ENCODE measurements around the gene PDE4DIP. TPM values are rescaled to one million over a fixed set of nuclear protein-coding genes. Genes with fewer than 3 reads are reported as not detected.
"Not testable (repeated sequence)": the region's sequence is repeated elsewhere in the genome, so short reads cannot be mapped to it uniquely, and the experiment has no call there.

The PDE4DIP gene
- total RNA-seq: 20.3 and 21.5 TPM in 2 replicates
- long read RNA-seq, full-length matches to known transcripts: 8 of 22 reads
- long read RNA-seq, partial matches to known transcripts: 14 of 22 reads
- long read RNA-seq, other reads (novel, unspliced or antisense): 0 of 22 reads

DNA sequence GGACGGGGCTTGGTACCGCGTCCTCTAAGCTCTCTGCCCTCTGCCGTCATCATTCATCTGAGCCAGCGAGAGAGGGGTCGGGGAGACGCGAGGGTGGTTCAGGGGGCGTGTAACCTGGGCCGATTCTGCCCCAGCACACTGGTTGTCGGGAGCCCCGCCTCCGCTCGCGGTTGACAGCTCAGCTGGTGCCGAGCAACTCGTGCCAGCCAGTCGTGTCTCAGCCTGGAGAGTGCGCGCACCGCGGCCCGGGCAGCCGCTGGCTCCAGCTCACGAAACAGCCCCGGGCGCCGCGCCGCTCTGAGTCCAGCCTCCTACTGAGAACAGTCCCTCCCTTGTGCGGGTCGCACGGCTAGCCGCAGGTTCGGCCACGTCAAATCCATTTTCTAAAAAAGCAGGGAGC, at the start of gene PDE4DIP:
Gene PDE4DIP (plus strand): TSS at position 209 of the 400 bp plus-strand sequence. CDS start 347 bp downstream, outside the sequence.
- not testable (repeated sequence) for H3K9me3 Mint-ChIP-seq; H3K4me1 Mint-ChIP-seq; DNase-seq (ENCODE audit: low read depth, low spot score); H3K27ac Mint-ChIP-seq (ENCODE audit: unreplicated experiment); H3K36me3 Mint-ChIP-seq (ENCODE audit: low read depth); H3K4me3 Mint-ChIP-seq; H3K27me3 Mint-ChIP-seq (ENCODE audit: low read depth)

DNA sequence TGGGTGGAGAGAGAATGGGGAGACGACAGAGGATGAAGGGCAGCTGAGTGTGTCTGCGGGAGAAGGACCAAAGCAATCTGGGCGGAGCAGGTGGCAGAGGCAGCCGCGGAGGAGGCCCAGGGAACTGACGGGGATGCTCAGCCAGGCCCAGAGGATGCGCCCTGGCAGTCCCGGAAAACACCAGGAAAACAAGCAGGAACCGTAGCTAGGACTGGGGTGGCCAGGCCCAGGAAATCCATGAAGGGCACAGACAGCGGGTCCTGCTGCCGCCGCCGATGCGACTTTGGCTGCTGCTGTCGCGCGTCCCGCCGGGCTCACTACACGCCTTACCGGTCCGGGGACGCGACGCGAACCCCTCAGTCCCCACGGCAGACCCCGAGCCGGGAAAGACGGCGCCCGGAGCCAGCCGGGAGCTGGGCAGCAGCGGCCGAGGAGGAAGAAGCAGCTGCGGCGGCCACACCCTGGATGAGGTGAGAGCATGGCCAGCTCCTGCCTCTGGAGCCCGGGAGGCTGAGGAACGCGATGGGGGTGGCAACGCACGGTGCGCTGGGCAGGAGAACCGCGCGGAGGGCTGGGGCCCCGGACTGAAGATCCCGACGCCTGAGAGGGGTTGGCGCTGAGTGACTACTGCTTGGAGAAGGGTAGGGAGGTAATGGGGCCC, 35.8 kb upstream of the PDE4DIP start:
- not testable (repeated sequence) for H3K27me3 Mint-ChIP-seq (ENCODE audit: low read depth); DNase-seq (ENCODE audit: low read depth, low spot score); H3K9me3 Mint-ChIP-seq; H3K4me1 Mint-ChIP-seq; H3K27ac Mint-ChIP-seq (ENCODE audit: unreplicated experiment); H3K36me3 Mint-ChIP-seq (ENCODE audit: low read depth); H3K4me3 Mint-ChIP-seq

DNA sequence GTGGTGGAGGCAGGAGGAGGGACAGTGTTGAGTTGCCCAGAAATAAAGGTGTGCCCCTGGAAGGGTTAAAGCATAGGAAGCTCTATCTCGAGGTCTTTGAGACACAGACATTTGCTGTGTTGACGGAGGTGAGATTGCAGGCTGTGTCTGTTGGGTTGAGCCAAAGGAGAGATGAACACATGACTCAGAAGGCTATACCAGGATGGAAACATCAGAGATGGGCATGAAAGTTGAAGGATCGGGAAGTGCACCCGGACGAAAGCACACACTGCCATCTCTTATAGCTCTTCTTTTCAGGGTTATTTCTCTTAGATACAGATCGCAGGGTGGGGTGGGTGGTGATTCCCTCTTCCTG, 35.3 kb upstream of the PDE4DIP start:
- not testable (repeated sequence) for DNase-seq (ENCODE audit: low read depth, low spot score); H3K36me3 Mint-ChIP-seq (ENCODE audit: low read depth)

DNA sequence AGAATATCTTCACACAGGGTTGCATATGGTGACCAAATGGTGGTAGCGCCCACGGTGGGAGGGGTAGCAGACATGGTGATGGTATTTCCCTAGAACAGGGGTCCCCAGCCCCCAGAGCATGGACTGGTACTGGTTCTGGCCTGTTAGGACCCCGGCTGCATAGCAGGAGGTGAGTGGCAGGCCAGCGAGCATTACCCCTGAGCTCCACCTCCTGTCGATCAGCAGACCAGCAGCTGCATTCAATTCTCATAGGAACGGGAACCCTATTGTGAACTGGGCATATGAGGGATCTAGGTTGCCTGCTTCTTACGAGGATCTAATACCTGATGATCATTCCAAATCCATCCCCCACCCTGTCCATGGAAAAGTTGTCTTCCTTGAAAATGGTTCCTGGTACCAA, 22.0 kb upstream of the PDE4DIP start:
- not testable (repeated sequence) for DNase-seq (ENCODE audit: low read depth, low spot score); H3K27me3 Mint-ChIP-seq (ENCODE audit: low read depth); H3K4me1 Mint-ChIP-seq; H3K4me3 Mint-ChIP-seq; H3K27ac Mint-ChIP-seq (ENCODE audit: unreplicated experiment); H3K36me3 Mint-ChIP-seq (ENCODE audit: low read depth); H3K9me3 Mint-ChIP-seq

More for the DNA sequence above, 35.3 kb upstream of the PDE4DIP start:
- not testable (repeated sequence) for H3K4me3 Mint-ChIP-seq; H3K27me3 Mint-ChIP-seq (ENCODE audit: low read depth); H3K9me3 Mint-ChIP-seq; H3K4me1 Mint-ChIP-seq; H3K27ac Mint-ChIP-seq (ENCODE audit: unreplicated experiment)

DNA sequence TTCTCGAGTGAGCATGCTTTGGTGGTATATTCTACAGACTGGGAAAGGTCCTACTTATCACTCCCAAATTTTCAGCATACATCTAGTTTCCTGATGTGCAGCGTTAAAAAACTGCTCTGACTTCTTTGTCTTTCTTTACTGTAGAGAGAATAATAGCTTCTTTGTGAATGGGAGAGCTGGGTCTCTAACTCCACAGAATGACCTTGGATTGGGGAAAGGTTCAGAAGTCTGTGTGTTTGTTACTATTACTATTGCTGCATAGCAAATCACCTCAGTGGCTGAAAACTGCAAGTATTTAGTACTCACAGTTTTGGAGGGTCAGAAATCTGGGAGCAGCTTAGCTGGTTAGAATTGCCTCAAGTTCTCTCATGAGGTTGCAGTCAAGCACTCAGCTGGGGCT, 20.4 kb upstream of the PDE4DIP start:
- H3K36me3 Mint-ChIP-seq (ENCODE audit: low read depth); H3K4me1 Mint-ChIP-seq; DNase-seq (ENCODE audit: low read depth, low spot score); H3K27ac Mint-ChIP-seq (ENCODE audit: unreplicated experiment); H3K27me3 Mint-ChIP-seq (ENCODE audit: low read depth); H3K4me3 Mint-ChIP-seq; H3K9me3 Mint-ChIP-seq: not testable (repeated sequence)

DNA sequence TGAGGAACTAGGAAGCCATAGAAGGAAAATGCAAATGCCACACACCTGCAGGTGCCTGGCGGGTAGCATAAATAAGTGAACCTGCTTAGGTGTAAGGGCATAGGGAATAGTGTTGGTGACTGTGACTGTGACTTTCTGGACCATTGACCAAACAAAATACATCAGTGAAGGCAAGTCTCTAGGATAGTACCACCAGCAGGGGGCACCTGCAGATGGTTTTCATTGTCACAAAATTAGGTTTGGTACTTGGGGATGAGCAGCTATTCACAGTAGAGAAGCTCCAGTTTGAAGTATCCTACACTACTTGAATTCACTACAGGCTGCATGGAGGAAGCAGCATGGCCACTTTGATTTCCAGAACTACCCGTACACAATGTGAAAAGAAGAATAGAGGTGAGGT, 19.2 kb upstream of the PDE4DIP start:
- not testable (repeated sequence) for H3K27ac Mint-ChIP-seq (ENCODE audit: unreplicated experiment); DNase-seq (ENCODE audit: low read depth, low spot score); H3K36me3 Mint-ChIP-seq (ENCODE audit: low read depth); H3K4me1 Mint-ChIP-seq; H3K9me3 Mint-ChIP-seq; H3K27me3 Mint-ChIP-seq (ENCODE audit: low read depth); H3K4me3 Mint-ChIP-seq

DNA sequence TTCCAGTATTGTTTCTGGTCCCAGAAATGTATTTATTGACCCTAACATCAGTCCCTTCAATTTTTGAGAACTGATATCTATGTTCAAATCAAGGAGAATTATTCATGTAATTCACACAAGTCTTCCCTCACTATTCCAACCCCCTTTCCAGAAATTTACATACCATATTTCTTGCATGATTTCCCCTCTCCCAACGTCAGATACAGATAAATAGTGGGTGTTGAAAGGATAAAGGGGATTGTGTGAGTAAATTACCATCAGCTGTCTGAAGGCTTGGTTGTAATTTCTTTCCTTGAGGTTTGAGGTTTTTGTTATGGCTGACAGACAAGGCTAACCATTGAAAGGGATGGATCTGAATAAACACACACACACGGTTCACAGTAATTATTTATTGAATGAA, 15.7 kb upstream of the PDE4DIP start:
- not testable (repeated sequence) for DNase-seq (ENCODE audit: low read depth, low spot score); H3K36me3 Mint-ChIP-seq (ENCODE audit: low read depth); H3K4me3 Mint-ChIP-seq; H3K9me3 Mint-ChIP-seq; H3K27ac Mint-ChIP-seq (ENCODE audit: unreplicated experiment); H3K4me1 Mint-ChIP-seq; H3K27me3 Mint-ChIP-seq (ENCODE audit: low read depth)

DNA sequence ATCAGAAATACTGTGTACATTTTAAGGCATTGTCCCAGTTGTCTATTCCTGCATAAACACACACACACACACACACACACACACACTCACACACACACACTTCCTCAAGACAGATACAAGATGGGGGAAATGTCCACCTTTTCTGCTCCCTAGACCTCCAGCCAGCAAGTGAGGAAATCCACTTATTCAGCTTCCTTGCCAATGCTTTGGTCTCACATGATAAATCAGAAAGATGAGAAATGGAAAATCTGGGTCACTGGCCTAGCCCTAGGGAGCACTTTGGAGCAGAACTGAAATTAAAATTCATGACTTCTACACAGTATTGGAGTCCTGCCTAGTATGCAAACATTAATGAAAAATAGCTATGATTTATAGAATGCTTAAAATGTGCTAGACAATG, 15.3 kb upstream of the PDE4DIP start:
- not testable (repeated sequence) for DNase-seq (ENCODE audit: low read depth, low spot score); H3K4me1 Mint-ChIP-seq; H3K36me3 Mint-ChIP-seq (ENCODE audit: low read depth); H3K9me3 Mint-ChIP-seq; H3K27ac Mint-ChIP-seq (ENCODE audit: unreplicated experiment); H3K27me3 Mint-ChIP-seq (ENCODE audit: low read depth); H3K4me3 Mint-ChIP-seq

DNA sequence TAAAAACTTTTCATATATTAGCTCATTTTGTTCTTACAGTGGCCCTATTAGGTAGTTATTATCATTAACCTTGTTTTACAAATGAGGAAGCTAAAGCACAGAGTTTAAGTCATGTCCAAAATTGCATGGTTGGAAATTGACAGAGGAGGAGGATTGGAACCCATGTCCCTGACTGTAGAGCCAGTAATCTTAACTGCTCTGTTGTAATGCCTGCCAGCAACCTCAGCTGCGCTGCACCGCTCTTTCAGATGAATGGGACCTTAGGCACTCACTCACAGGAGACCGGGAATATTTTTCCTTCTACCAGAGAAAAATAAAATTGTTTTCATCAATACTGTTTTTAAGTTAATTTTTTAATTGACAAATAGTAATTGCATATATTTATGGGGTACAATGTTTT, 14.9 kb upstream of the PDE4DIP start:
- DNase-seq (ENCODE audit: low read depth, low spot score); H3K27ac Mint-ChIP-seq (ENCODE audit: unreplicated experiment); H3K27me3 Mint-ChIP-seq (ENCODE audit: low read depth); H3K9me3 Mint-ChIP-seq; H3K4me3 Mint-ChIP-seq; H3K36me3 Mint-ChIP-seq (ENCODE audit: low read depth); H3K4me1 Mint-ChIP-seq: not testable (repeated sequence)

DNA sequence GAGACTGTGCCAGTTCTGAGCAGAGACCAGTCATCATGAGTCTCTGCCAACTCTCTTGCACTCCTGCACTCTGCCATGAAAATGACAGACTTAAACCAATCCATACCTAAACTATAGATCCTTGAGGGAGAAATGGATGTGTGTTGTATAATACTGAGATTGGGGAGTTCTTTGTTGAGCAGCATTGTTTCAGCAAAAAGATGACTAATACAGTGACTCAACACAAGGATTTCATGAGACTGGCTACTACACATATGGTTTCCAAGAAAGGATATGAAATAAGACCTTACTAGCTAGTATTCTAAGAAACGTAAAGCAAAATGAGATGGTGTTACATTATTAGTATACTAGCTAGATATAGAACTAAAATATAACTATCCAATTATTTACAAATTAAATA, 3.0 kb upstream of the PDE4DIP start:
- not testable (repeated sequence) for H3K9me3 Mint-ChIP-seq; H3K27ac Mint-ChIP-seq (ENCODE audit: unreplicated experiment); H3K4me3 Mint-ChIP-seq; H3K36me3 Mint-ChIP-seq (ENCODE audit: low read depth); H3K4me1 Mint-ChIP-seq; DNase-seq (ENCODE audit: low read depth, low spot score); H3K27me3 Mint-ChIP-seq (ENCODE audit: low read depth)

DNA sequence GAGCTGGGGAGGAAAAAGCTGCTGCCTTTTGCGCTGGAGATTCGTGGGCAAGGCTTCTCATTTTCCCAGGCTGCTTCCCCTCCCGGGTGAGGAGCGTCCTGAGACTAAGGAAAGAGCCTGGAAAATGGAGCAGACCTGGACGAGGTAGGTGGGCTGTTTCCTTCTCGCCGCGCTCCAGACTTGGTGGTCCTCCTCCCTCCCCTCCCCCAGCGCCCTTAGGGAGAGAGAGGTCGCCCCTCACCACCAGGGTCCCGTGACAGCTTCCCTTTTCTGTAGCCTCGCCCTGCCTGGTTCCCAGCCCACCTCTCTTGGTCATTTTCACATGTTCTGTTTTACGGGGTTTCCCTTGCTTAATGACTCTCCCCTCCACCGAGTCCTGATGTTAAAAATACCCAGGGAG, 423 bp downstream of the PDE4DIP start:
- DNase-seq (ENCODE audit: low read depth, low spot score); H3K27ac Mint-ChIP-seq (ENCODE audit: unreplicated experiment); H3K27me3 Mint-ChIP-seq (ENCODE audit: low read depth); H3K4me1 Mint-ChIP-seq; H3K4me3 Mint-ChIP-seq; H3K9me3 Mint-ChIP-seq; H3K36me3 Mint-ChIP-seq (ENCODE audit: low read depth): not testable (repeated sequence)

DNA sequence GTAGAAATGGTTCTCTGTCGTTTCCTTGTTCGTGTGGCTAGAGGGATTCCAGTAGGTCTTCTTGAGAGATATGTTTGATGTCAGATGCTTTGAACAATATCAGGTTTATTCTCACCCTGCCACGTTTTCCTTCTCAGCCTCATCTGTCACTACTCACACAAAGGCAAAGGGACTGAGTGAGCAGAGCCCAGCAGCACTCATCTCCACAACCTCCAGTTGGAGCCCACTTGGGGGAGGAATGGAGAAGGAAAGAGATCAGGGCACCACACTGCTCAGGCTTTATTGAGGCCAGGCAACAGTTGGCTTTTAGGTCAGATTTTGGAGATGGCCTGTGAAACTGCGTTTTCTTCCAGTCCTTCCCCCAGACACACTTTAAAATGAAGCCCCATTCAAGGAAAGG, 840 bp downstream of the PDE4DIP start:
- DNase-seq (ENCODE audit: low read depth, low spot score); H3K4me3 Mint-ChIP-seq; H3K9me3 Mint-ChIP-seq; H3K27ac Mint-ChIP-seq (ENCODE audit: unreplicated experiment); H3K36me3 Mint-ChIP-seq (ENCODE audit: low read depth); H3K4me1 Mint-ChIP-seq; H3K27me3 Mint-ChIP-seq (ENCODE audit: low read depth): not testable (repeated sequence)

DNA sequence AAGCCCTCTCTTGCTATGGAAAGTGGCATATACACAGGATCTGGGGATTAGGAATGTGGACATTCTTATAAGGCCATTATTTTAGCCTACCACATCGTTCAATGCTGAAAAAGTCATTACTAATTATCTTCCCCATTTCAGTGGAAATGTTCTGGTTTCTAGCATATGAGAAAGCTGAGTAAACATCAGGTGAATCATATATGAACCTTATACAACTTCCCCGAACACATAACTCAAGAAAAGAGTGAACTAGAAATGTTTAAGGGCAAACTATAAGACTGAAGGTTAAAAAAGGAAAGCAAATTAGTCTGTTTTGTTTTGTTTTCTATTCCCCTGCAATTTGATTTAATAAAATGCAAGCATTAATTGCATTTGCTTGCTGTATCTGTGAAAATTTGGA, 6.1 kb downstream of the PDE4DIP start:
- not testable (repeated sequence) for H3K27me3 Mint-ChIP-seq (ENCODE audit: low read depth); H3K36me3 Mint-ChIP-seq (ENCODE audit: low read depth); H3K27ac Mint-ChIP-seq (ENCODE audit: unreplicated experiment); H3K4me3 Mint-ChIP-seq; H3K4me1 Mint-ChIP-seq; DNase-seq (ENCODE audit: low read depth, low spot score); H3K9me3 Mint-ChIP-seq

DNA sequence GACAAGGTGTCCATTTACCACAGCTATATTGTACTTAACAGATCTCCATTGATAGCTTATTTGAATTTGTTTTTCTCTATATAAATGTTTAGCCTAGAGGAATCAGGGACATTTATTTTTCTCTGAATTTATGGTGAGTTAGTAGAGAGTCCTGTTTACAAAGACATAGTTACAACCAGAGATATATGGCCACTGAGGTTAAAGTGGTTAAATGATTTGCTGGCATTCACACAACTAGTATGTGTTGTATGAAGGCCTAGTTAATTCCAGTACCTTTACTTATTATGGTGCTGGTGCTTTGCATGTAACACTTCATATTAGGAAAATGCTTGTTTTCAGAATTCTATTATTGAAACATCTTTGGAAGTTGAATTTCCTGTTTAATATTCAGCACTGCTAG, 6.6 kb downstream of the PDE4DIP start:
- not testable (repeated sequence) for H3K27ac Mint-ChIP-seq (ENCODE audit: unreplicated experiment); H3K4me1 Mint-ChIP-seq; H3K36me3 Mint-ChIP-seq (ENCODE audit: low read depth); H3K4me3 Mint-ChIP-seq; DNase-seq (ENCODE audit: low read depth, low spot score); H3K27me3 Mint-ChIP-seq (ENCODE audit: low read depth); H3K9me3 Mint-ChIP-seq

Data from neural crest cell (in vitro differentiated cells).